OCI-LY1 (cell line): ENCODE results near the gene CCDC33.

ENCODE experiments used
- EZH2 ChIP-seq: fragments of 200-600 bp; sonication (generic), shearing (Covaris generic); IDR thresholded peaks from 2 replicates; pipeline ENCODE4 v1.8.0; 2017; ENCODE audit warnings: borderline replicate concordance, mixed run types, mild to moderate bottlenecking, antibody characterized with exemption, low read length, moderate library complexity, mixed read lengths
- TF ChIP-seq, protein P1 (sequence below): fragments of 200-600 bp; sonication (generic), shearing (Covaris generic); IDR thresholded peaks from 2 replicates; pipeline ENCODE4 v1.5.1; 2017; ENCODE audit warnings: mild to moderate bottlenecking, antibody characterized with exemption, low read length, moderate library complexity, mixed read lengths

- TF ChIP-seq, protein P1, sequence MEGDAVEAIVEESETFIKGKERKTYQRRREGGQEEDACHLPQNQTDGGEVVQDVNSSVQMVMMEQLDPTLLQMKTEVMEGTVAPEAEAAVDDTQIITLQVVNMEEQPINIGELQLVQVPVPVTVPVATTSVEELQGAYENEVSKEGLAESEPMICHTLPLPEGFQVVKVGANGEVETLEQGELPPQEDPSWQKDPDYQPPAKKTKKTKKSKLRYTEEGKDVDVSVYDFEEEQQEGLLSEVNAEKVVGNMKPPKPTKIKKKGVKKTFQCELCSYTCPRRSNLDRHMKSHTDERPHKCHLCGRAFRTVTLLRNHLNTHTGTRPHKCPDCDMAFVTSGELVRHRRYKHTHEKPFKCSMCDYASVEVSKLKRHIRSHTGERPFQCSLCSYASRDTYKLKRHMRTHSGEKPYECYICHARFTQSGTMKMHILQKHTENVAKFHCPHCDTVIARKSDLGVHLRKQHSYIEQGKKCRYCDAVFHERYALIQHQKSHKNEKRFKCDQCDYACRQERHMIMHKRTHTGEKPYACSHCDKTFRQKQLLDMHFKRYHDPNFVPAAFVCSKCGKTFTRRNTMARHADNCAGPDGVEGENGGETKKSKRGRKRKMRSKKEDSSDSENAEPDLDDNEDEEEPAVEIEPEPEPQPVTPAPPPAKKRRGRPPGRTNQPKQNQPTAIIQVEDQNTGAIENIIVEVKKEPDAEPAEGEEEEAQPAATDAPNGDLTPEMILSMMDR = no peak
- TF ChIP-seq EZH2 = no peak
These were observed 132.0 kb downstream of the CCDC33 start for GRCh38 chr15:74368121-74368520.
